PC-3 (cell line): Measurements from ENCODE around the gene TSPAN11. TPM values are rescaled to one million over a fixed set of nuclear protein-coding genes. Genes with fewer than 3 reads are reported as not detected.

Experiments
- ATAC-seq: fragments of 200-7000 bp; cut with Tn5 transposase; 2 replicates; pipeline ENCODE4 v1.9.1; 2020; ENCODE audit warnings: mild to moderate bottlenecking, moderate library complexity
- BruUV-seq: library from RNA; stranded (reverse); fragments of 400-500 nt; replicated peaks from 2 replicates; lab custom pipeline; 2021; lab: Mats Ljungman, UMichigan
- CTCF ChIA-PET: fragments of 300-600 bp; sonication (Branson Sonifier 250); formaldehyde crosslinking; loops from one replicate; lab custom pipeline; 2022; ENCODE audit warnings: antibody characterized with exemption; lab: Charles Lee
- POLR2A ChIA-PET: fragments of 300-600 bp; sonication (Branson Sonifier 250); formaldehyde crosslinking; loops from one replicate; lab custom pipeline; 2022; ENCODE audit warnings: antibody characterized with exemption; ENCODE audit not compliant: unreplicated experiment; lab: Charles Lee
- DNase-seq: peaks from one replicate; pipeline ENCODE4 v3.0.0-alpha.2; 2015
- H2AFZ ChIP-seq: fragments of 300-600 bp; sonication (generic); 2 replicates; pipeline ENCODE4 v1.6.0; 2016; ENCODE audit warnings: antibody characterized with exemption, low read length
- H3F3A ChIP-seq: fragments of 300-600 bp; sonication (generic); one replicate; pipeline ENCODE4 v1.6.0; 2017; ENCODE audit warnings: antibody characterized with exemption, low read length, control low read depth, mild to moderate bottlenecking; ENCODE audit not compliant: unreplicated experiment
- H3K27ac ChIP-seq: fragments of 300-600 bp; sonication (generic); 2 replicates; pipeline ENCODE4 v1.5.1; 2016; ENCODE audit warnings: mild to moderate bottlenecking, low read length
- H3K27me3 ChIP-seq: fragments of 300-600 bp; sonication (generic); 2 replicates; pipeline ENCODE4 v1.6.1; 2016; ENCODE audit warnings: low read length, mixed read lengths
- H3K36me3 ChIP-seq: fragments of 300-600 bp; sonication (generic); 2 replicates; pipeline ENCODE4 v1.6.1; 2016; ENCODE audit warnings: low read depth, mixed run types, low read length, mixed read lengths
- H3K4me1 ChIP-seq: fragments of 300-600 bp; sonication (generic); 2 replicates; pipeline ENCODE4 v1.5.1; 2016; ENCODE audit warnings: low read length; ENCODE audit not compliant: insufficient read depth
- H3K4me2 ChIP-seq: fragments of 300-600 bp; sonication (generic); 2 replicates; pipeline ENCODE4 v1.6.0; 2016; ENCODE audit warnings: low read length
- H3K4me3 ChIP-seq: fragments of 300-600 bp; sonication (generic); 2 replicates; pipeline ENCODE4 v1.5.1; 2016; ENCODE audit warnings: mild to moderate bottlenecking, low read length, mixed read lengths
- H3K79me2 ChIP-seq: fragments of 300-600 bp; sonication (generic); 2 replicates; pipeline ENCODE4 v1.6.1; 2017; ENCODE audit warnings: low read length, mixed read lengths
- H3K9ac ChIP-seq: fragments of 300-600 bp; sonication (generic); 2 replicates; pipeline ENCODE4 v1.6.0; 2016; ENCODE audit warnings: mild to moderate bottlenecking, low read length
- H3K9me2 ChIP-seq: fragments of 300-600 bp; sonication (generic); replicated peaks from 2 replicates; pipeline ENCODE4 v1.6.1; 2016; ENCODE audit warnings: mixed run types, low read length, mixed read lengths
- H3K9me3 ChIP-seq: fragments of 300-600 bp; sonication (generic); 2 replicates; pipeline ENCODE4 v1.6.1; 2016; ENCODE audit warnings: low read length, mixed read lengths
- H4K20me1 ChIP-seq: fragments of 300-600 bp; sonication (generic); 2 replicates; pipeline ENCODE4 v1.6.1; 2016; ENCODE audit warnings: low read length, mixed read lengths
- EZH2 ChIP-seq: fragments of 300-600 bp; sonication (generic); IDR thresholded peaks from one replicate; pipeline ENCODE4 v1.6.1; 2017; ENCODE audit warnings: antibody characterized with exemption, mild to moderate bottlenecking, low read length; ENCODE audit not compliant: unreplicated experiment
- EZH2phosphoT487 ChIP-seq: fragments of 300-600 bp; sonication (generic); IDR thresholded peaks from 2 replicates; pipeline ENCODE4 v1.6.1; 2018; ENCODE audit warnings: mild to moderate bottlenecking, antibody characterized with exemption, low read length, borderline replicate concordance
- intact Hi-C: fragments of 100-400 bp; cut with micrococcal nuclease; formaldehyde crosslinking; loops from 2 replicates; pipeline ENCODE4 v1.9.0; 2023
- total RNA-seq: library from RNA; depleted of rRNA; stranded (reverse); fragments of >200 nt; gene quantifications from 2 replicates; pipeline ENCODE4 v1.2.3, GENCODE V29; 2014
- TF ChIP-seq, protein P1 (sequence below): fragments of 300-600 bp; sonication (generic); conservative IDR thresholded peaks from 2 replicates; pipeline ENCODE4 v1.5.1; 2017; ENCODE audit warnings: antibody characterized with exemption, low read depth, mild to moderate bottlenecking, low read length

The TSPAN11 gene
- total RNA-seq, 1 experiment from 2014 or later = not detected

- Histone ChIP-seq H3K36me3 (no peaks in the 10 kb centered on the region), H3F3A (no peaks in the 10 kb centered on the region), H3K9me3 (no peaks in the 10 kb centered on the region), H3K4me1 (peaks cover 23% of the 10 kb centered on the region), H3K4me3 (no peak overlapping the region), H3K9ac (no peak overlapping the region), H2AFZ (no peak overlapping the region), H4K20me1 (no peaks in the 10 kb centered on the region), H3K9me2 (no peaks in the 10 kb centered on the region), H3K27ac (no peak overlapping the region), H3K27me3 (no peaks in the 10 kb centered on the region), H3K4me2 (no peak overlapping the region), H3K79me2 (no peaks in the 10 kb centered on the region)
- TF ChIP-seq EZH2phosphoT487 (no peak), EZH2 (no peak)
- TF ChIP-seq, protein P1, sequence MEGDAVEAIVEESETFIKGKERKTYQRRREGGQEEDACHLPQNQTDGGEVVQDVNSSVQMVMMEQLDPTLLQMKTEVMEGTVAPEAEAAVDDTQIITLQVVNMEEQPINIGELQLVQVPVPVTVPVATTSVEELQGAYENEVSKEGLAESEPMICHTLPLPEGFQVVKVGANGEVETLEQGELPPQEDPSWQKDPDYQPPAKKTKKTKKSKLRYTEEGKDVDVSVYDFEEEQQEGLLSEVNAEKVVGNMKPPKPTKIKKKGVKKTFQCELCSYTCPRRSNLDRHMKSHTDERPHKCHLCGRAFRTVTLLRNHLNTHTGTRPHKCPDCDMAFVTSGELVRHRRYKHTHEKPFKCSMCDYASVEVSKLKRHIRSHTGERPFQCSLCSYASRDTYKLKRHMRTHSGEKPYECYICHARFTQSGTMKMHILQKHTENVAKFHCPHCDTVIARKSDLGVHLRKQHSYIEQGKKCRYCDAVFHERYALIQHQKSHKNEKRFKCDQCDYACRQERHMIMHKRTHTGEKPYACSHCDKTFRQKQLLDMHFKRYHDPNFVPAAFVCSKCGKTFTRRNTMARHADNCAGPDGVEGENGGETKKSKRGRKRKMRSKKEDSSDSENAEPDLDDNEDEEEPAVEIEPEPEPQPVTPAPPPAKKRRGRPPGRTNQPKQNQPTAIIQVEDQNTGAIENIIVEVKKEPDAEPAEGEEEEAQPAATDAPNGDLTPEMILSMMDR = no peak
- no TSS peak for BruUV-seq
- intact Hi-C loops = no loop called here
- CTCF ChIA-PET = no interaction called here
- no peak for ATAC-seq
- no peak for DNase-seq
- POLR2A ChIA-PET = no interaction called here
Observed at GRCh38 chr12:31029468-31029867, 102.9 kb downstream of the TSPAN11 start.

DNA sequence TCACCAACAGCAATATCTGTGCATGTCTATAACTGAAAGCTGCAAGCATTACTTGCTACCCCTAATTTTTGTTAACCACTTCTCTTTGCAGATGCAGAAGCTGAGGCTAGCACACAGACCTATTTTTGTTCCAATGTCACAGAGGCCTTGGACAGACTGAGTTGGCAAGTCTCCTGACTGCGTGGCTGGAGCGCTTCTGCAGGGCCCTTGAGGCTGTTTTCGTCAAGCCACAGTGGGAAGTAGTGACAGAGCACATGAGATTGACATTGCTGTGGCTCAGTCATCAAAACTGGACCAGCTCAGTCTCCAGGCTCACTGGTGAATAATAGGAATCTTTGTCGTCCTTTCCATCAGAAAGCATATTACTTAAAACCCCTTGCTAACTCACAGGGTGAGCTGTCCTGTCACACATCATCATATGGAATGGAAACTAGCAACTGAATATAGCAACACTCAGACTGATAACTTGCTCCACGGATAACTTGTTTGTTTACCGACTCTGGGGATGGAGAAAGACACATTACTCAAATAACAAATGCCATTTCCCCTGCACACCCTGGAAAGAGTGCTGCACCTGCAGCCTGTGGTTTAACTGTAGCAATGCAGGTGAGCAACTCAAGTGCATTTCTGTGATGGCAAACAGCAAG, 103.5 kb downstream of the TSPAN11 start:
- intact Hi-C loops = loop anchor here (10.0 kb wide), 1 partner anchor 45 kb away; no protein-coding TSS in a partner anchor
- peak; percentile 25 for DNase-seq
- no peak for TF ChIP-seq EZH2
- TF ChIP-seq, protein P1 = no peak
- TF ChIP-seq EZH2phosphoT487 = no peak
- no TSS peak for BruUV-seq
- H3K9ac ChIP-seq = no peak overlapping the region
- H3K4me2 ChIP-seq = no peak overlapping the region
- no peaks in the 10 kb centered on the region for H3K36me3 ChIP-seq
- ChIA-PET POLR2A (no interaction called here), CTCF (no interaction called here)
- no peak overlapping the region for H3K4me3 ChIP-seq
- H3K79me2 ChIP-seq = no peaks in the 10 kb centered on the region
- H3K9me3 ChIP-seq = no peaks in the 10 kb centered on the region
- H3K27me3 ChIP-seq = no peaks in the 10 kb centered on the region
- ATAC-seq = peak; percentile 55
- no peak overlapping the region for H2AFZ ChIP-seq
- H3F3A ChIP-seq = no peaks in the 10 kb centered on the region
- H3K27ac ChIP-seq = no peak overlapping the region
- peaks cover 28% of the 10 kb centered on the region for H3K4me1 ChIP-seq
- H4K20me1 ChIP-seq = no peaks in the 10 kb centered on the region
- no peaks in the 10 kb centered on the region for H3K9me2 ChIP-seq

- POLR2A ChIA-PET = no interaction called here
- no peak for DNase-seq
- TF ChIP-seq, protein P1 = no peak
- TF ChIP-seq EZH2phosphoT487 (no peak), EZH2 (no peak)
Observed at GRCh38 chr12:31031951-31032335, 105.4 kb downstream of the TSPAN11 start.

More at GRCh38 chr12:31031951-31032335, 105.4 kb downstream of the TSPAN11 start:
- no peaks in the 10 kb centered on the region for H3K36me3 ChIP-seq
- H2AFZ ChIP-seq = no peak overlapping the region
- no peaks in the 10 kb centered on the region for H4K20me1 ChIP-seq
- H3K4me2 ChIP-seq = no peak overlapping the region
- no peaks in the 10 kb centered on the region for H3F3A ChIP-seq
- BruUV-seq = no TSS peak
- CTCF ChIA-PET = no interaction called here
- H3K4me1 ChIP-seq = peaks cover 47% of the 10 kb centered on the region
- H3K27me3 ChIP-seq = no peaks in the 10 kb centered on the region
- no peak overlapping the region for H3K9ac ChIP-seq
- H3K4me3 ChIP-seq = no peak overlapping the region
- intact Hi-C loops = loop anchor here (10.0 kb wide), 1 partner anchor 47 kb away; no protein-coding TSS in a partner anchor
- H3K9me2 ChIP-seq = no peaks in the 10 kb centered on the region
- H3K79me2 ChIP-seq = no peaks in the 10 kb centered on the region
- no peak for ATAC-seq
- H3K27ac ChIP-seq = no peak overlapping the region
- no peaks in the 10 kb centered on the region for H3K9me3 ChIP-seq
